ENCODE measurements around the gene BBS2.

The BBS2 gene

DNA sequence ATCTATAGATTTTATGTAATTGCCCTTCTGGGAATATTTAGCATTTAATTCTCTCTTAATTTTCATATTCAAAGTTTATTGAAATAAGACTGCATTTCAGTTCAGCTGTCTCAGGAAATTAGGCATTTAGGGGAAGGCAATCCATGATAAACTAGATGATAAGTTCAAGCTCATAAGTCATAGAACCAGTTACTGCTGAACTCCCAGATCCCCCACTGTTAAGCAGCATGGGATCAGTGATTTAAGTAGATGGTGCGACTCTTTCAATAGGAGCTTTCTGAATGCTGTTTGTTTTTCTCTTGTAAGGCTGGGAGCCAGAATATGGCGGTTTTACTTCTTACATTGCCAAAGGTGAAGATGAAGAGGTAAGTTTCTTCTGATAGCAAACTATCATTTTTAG, 44.6 kb downstream of the BBS2 start:
- DNase-seq (ENCODE audit: low spot score), result no peak

DNA sequence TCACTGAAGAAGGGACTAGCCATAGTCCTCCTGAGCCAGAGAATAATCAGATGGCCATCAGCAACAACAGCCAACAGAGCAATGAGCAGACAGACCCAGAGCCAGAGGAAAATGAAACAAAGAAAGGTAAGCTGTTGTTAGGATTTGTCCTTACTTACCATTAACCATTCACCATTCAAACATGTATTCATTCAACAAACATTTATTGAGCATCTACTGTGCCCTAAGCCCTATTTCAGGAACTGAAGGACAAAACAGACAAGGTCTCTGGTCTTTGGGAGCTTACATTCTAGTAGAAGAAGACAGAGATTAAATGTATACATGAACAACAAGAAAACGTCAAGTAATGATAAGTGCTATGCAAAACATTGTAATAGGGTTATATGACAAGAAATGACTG, 49.2 kb downstream of the BBS2 start:
- no peak for DNase-seq (ENCODE audit: low spot score)

DNA sequence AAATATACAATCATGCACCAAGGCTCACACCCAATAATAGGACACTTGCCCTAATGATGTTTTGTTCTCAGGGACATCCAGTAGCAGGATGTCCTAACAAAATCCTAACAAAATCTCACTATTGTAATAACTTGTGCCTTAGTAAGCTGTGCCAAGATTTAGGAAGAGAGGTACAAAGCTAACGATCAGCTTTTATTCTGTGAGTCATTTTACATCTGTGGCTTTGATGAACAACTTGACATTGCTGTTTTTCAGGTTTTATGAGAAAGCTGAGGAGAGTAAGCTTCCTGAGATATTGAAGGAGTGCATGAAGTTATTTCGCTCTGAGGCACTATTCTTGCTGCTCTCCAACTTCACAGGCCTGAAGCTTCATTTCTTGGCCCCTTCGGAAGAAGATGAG, 49.6 kb downstream of the BBS2 start:
- DNase-seq (ENCODE audit: low spot score), result no peak

DNA sequence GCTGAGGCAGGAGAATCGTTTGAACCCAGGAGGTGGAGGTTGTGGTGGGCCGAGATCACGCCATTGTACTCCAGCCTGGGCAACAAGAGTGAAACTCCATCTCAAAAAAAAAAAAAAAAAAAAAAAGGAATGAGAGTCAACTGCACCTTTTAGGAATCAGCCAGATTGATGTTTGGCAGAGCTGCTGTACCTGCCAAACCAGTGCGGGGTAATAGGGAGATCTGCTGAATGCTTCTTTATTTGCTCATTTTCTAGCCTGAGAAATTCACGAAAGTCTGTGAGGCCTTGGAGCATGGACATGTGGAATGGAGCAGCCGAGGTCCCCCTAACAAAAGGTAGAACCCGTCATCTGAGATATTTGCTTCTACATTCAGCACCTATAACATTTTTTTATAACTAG, 50.1 kb downstream of the BBS2 start:
- DNase-seq (ENCODE audit: low spot score), result no peak

DNA sequence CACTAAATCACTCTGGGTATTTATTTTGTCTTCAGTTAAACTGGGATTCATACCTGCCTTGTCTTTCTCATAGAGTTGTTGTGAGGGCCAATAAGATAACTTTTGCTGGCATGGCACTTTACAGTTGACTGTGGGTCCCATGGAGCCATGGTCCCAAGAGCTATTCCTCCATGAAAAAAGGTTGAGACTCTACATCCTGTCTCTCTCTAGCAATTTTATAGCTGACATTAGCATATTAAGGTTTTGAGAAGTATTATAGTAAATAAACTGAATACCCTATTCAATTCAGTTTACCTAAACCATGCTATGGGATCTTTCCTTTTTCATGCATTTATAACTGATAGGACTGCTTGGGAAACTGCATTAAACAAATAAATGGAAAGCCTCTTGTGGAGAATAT, 51.0 kb downstream of the BBS2 start:
- no peak for DNase-seq (ENCODE audit: low spot score)

DNA sequence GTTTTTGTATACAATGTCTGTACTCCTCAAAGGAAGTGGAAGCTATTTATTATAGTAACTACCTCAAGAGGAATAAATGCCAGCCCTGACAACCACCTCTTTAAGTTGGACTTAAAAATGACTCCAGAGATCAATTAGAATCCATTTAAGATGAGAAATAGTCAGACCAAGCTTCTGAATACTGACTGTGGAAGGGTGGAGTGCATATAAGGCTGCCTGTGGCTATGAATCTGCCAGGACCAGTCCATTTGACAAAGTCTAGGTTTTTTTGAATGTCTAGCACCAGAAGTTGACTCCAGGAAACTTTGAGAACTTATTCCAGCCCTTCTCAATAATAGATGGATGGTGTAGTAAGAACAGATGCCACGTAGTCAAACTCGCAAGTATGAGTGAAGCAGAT, 53.5 kb downstream of the BBS2 start:
- no peak for DNase-seq (ENCODE audit: low spot score)

DNA sequence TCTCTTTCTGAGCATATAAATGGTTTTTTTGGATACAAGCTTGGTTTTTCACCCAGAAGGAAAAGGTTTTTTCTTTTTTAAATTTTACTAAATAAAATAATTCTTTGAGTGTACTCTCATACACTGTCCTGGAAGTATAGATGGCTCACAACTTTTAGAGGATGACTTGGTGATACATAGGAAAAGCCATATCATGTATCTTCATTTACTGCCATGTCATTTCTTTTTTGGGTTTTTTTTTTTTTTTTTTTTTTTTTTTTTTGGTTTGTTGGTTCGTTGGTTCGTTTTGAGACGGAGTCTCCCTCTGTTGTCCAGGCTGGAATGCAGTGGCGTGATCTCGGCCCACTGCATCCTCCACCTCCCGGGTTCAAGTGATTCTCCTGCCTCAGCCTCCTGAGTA, 56.7 kb downstream of the BBS2 start:
- no peak for DNase-seq (ENCODE audit: low spot score)

DNA sequence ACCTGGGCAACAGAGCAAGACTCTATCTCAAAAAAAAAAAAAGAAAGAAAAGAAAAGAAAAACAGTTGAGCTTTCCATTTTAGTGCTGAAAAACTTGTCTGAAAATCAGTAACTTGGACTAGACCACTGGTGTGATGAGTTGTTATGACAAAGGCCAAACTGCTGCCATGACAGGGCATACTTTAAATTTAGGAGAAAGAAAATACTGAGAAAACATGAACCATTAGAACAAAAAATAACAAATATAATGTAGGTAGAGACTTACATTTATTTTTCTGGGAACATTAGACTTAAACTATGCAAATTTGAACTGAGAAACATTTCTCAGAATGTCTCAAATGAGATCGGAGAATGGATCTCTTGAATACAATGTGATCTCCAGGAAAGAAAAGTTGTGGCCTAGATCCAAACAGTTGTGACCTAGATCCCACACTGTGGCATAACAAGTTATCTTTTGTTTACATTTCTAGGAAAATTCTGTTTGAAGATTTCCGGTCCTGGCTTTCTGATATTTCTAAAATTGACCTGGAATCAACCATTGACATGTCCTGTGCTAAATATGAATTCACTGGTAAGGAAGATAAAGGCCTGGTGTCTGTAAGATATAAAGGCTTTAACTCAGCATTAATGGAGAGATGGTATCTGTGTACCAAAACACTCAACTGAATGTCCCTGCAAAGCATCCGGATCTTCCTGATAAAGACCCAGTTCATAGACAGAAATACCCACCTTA, 57.6 kb downstream of the BBS2 start:
- no peak for DNase-seq (ENCODE audit: low spot score)

DNA sequence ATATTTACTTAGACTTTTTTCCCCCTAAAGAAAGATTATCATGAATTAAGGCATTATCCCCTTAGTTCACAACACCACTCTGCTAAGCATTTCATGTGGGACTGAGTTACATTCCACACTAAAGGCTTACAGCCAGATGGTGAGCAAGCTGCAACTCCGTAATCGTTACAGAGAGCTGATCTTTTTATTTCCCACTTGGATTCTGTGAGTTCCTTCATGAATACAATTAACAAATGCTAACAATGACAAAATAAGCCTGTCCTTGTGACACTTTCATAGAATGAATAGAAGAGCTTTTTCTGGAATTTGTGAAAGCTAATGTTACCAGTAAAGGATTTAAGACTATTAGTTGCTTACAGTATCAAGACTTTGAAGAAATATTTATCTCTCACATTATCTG, 59.7 kb downstream of the BBS2 start:
- DNase-seq (ENCODE audit: low spot score), result no peak

DNA sequence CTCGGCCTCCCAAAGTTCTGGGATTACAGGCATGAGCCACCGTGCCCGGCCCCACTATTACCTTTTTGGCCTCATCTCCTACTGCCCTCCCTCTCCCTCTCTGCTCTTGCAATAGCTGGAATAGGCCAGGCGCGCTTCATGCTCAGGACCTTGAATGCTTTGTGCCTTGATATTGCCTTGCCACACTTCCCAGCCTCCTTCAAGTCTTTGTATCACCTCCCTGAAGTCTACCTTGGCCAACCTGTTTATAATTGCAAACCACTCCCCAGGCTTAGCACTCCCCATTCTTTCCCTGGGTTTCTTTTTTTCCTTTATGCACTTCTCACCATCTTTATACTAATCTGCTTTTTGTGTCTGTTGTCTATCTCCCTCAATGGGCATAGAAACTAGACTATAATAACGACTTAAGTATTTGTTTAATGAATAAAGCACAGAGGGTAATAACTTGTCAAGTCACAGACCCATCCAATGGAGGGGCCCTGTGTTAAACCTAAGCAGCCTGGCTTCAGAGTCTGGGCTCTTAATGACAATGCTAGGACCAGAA, 61.8 kb downstream of the BBS2 start:
- no peak for DNase-seq (ENCODE audit: low spot score)

DNA sequence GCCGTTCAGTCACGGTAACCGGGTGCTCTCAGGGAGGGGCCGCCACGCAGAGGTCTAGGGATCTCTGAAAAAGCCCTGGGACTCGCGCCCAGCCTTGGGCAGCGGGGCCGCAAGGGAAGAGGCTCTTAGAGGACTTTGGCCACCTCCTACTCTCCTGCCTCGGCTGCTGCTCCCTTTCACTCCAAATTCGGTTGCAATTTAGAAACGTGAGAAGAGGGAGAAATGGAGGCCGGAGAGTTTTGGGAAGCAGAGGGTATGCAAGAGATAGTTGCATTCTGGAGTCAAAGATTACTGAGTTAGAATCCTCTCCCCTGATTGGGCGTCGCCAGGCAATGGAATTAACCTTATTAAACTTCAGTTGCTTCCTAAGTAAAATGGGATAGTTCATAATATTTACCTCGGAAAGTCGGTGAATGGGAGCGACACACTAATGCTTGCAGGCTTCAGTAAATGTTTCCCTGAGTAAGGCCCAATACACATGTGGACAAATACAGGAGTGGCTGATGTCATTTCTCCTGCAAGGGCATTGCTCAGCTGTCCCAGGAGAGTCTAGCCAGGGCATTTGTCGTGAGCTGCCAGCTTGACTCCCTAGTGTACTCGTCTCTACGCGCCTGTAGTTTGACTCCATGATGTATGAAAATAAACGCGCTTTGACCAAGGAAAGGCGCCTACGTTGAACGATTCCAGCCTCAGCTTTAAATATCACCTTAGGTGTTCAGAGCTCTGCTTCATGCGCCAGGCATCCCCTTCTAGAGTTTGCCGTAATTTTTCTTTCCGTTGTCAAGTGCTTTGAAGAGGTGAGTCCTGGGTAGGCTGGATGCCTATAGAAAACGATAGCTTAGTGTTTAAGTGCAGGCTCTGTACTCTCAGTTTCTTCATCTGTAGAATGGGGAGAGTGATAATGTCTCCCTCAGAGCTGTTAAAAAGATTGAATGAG, 67.8 kb downstream of the BBS2 start:
- peak; percentile 75 for DNase-seq (ENCODE audit: low spot score)

DNA sequence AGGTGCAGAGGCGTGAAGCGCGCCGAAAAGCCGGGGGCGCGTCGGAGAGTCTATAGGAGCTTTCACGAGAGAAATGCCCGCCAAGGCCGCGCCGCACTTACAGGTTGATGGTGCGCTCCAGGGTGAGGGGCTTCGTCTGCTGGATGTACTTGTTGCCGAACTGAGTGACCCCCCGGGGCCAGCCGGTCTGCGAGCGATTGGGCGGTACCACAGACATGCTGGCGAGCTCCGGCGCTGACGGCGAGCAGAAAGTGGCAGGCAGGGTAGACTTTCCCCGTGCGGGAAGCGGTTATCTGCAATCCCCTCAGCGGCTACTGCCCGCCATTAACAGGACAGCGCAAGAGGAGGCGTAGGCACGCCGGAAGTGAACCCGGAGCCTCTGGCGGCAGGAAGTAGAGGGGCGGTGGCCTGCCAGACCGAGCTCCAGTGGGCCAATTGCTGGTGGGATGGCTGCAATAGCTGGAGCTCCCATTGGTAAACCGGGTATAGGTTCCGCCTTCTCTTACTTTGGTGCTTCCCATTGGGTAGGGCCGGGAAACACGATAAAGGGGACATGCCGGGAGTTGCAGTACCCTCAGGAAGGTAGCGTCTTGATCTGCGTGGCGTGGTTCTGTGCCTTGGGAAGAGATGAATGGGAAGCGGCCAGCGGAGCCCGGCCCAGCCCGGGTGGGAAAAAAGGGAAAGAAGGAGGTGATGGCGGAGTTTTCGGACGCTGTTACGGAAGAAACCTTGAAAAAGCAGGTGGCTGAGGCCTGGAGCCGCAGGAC, 68.7 kb downstream of the BBS2 start, which contains the start of the genes NUDT21 and OGFOD1:
NUDT21 (minus strand) TSS at position 347 of the 767 bp plus-strand sequence; CDS start at position 217, 130 bp downstream.
OGFOD1 (plus strand) TSS at position 569 of the 767 bp plus-strand sequence; CDS start at position 628, 59 bp downstream.
- DNase-seq (ENCODE audit: low spot score), result peak; percentile 100

DNA sequence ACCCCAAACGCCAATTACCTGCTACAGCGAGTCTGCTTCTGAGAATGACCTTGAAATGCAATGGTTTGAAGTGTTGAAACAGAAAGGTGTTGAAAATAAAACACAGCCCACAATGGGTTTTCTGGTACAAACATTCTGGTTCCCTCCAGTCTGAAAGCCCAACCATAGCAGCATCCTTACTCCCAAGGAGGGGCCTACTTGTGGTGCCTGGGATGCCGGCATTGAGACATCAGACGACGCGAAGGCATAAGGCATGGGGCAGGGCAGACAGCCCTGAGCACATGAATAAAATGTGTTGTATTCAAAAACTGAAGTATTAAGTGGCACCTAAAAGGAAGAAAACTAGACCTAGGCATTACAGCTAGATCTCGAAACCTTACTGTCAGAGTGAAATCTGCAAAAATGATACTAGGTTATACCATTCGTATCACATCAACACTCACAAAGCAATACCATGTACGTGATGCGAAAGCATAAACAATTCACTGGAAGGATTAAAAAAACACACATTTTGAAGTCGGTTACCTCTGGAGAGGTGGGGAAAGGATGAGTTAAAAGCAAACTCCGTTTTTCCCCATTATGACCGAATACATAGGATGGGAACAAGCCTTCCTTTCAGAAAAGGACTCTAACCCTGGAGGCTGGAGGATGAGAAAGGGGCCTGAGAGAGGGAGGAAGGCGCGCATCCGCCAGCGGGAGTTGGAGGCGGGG, 69.4 kb downstream of the BBS2 start:
- peak; percentile 11 for DNase-seq (ENCODE audit: low spot score)

DNA sequence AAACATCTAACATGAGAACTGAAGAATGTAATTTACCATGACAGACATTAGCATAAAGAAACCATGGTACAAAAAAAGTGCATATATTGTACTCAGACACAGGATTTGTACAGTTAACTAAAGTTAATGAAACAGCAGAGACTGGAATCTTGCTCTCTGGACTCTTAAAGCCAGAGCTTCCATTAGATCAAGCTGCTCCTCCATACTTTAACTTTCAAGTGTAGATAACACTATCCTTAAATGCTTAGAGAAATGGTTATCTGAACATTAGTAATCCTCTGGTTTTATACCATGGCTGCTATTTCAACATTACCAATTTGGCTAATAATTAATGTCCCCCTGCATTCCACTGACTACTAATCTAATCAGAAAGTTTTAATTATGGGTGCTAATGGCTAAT, 71.8 kb downstream of the BBS2 start:
- no peak for DNase-seq (ENCODE audit: low spot score)

DNA sequence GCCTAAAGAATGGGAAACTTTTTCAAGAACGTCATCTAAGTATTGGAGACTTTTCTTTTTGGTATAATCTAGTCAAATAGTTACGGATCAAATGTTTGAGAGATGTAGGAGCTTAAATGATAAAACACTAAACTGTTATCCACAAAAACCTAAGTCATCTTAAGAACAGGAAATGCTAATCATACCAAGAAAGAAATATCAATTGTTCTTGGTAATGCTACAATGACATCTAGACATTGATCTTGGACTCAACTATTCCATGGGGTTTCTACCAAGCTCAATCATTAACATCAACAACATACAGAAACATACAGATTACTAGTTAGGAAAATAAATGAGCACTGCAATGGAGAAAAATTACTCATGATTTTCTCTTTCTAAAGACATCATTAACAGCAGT, 72.5 kb downstream of the BBS2 start:
- no peak for DNase-seq (ENCODE audit: low spot score)

DNA sequence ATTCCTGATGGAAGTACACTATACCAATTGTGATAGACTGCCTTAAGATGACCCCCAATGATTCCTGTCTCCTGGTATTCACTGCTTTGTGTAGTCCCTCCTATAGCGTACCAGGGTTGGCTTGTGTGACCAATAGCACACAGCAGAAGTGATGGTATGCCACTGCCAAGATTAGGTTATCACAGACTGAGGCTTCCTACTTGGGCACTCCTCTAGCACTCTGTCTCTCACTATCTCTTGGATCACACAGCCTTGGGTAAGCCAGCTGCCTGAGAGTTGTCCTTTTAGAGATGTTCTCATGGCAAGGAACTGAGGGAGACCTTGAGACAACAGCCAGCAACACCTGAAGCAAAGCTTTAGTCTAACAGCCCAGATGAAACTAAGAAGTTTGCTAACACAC, 81.8 kb downstream of the BBS2 start:
- DNase-seq (ENCODE audit: low spot score), result no peak

DNA sequence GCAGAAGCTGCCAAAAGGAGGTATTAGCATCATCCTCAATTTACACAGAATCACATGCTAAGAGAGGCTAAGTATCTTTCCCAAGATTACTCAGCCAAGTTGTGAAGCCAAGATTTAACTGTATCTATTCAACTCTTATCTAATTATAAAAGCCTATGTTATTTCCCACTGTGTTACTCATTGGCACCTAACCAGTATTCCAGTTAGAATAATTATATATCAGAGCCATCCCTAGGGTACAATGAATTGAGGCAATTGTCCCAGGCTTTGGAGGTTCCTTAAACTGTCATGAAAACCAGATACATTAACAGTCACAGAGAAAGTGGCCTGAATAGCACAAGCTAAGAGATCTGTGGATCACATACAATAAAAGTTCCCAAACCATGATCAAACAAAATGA, 83.6 kb downstream of the BBS2 start:
- DNase-seq (ENCODE audit: low spot score), result no peak

Measured in germinal center (tissue), 1 donor.